HG03066 (cell line): ENCODE results near the gene TSPYL1.
"Not testable (repeated sequence)": the region's sequence is repeated elsewhere in the genome, so short reads cannot be mapped to it uniquely, and the experiment has no call there.

ENCODE experiments used
- ATAC-seq: cut with Tn5 transposase; IDR thresholded peaks from one replicate; pipeline ENCODE4 v1.9.1; 2021; ENCODE audit warnings: low read depth; ENCODE audit not compliant: unreplicated experiment

The TSPYL1 gene

GRCh38 chr6:116279232-116280160 is at the start of gene TSPYL1:
TSS of gene TSPYL1 (minus strand) at chr6:116279930. CDS start at chr6:116279830, 100 bp downstream.
- ATAC-seq: peak; percentile 95

GRCh38 chr6:116329156-116329555 is 49.4 kb upstream of the TSPYL1 start:
- no peak for ATAC-seq

GRCh38 chr6:116328528-116328903 is 48.8 kb upstream of the TSPYL1 start:
- no peak for ATAC-seq

GRCh38 chr6:116327803-116328527 is 48.2 kb upstream of the TSPYL1 start:
- no peak for ATAC-seq

- no peak for ATAC-seq
These were observed 47.3 kb upstream of the TSPYL1 start for GRCh38 chr6:116326996-116327395.

- ATAC-seq: no peak
These were observed 46.5 kb upstream of the TSPYL1 start for GRCh38 chr6:116326181-116326671.

GRCh38 chr6:116325634-116326132 is 46.0 kb upstream of the TSPYL1 start:
- not testable (repeated sequence) for ATAC-seq

GRCh38 chr6:116323863-116324262 is 44.1 kb upstream of the TSPYL1 start:
- ATAC-seq: no peak

GRCh38 chr6:116321933-116322332 is 42.2 kb upstream of the TSPYL1 start:
- ATAC-seq: not testable (repeated sequence)

GRCh38 chr6:116316772-116317467 is 37.2 kb upstream of the TSPYL1 start:
- ATAC-seq: no peak

GRCh38 chr6:116314878-116315277 is 35.1 kb upstream of the TSPYL1 start:
- no peak for ATAC-seq

- no peak for ATAC-seq
These were observed 34.5 kb upstream of the TSPYL1 start for GRCh38 chr6:116314218-116314617.

GRCh38 chr6:116313101-116313776 is 33.5 kb upstream of the TSPYL1 start:
- ATAC-seq: no peak

GRCh38 chr6:116309657-116310056 is 29.9 kb upstream of the TSPYL1 start:
- no peak for ATAC-seq

GRCh38 chr6:116309001-116309400 is 29.3 kb upstream of the TSPYL1 start:
- no peak for ATAC-seq

GRCh38 chr6:116307633-116308032 is 27.9 kb upstream of the TSPYL1 start:
- no peak for ATAC-seq

- no peak for ATAC-seq
These were observed 27.3 kb upstream of the TSPYL1 start for GRCh38 chr6:116307001-116307400.

GRCh38 chr6:116304538-116305097 is 24.9 kb upstream of the TSPYL1 start:
- no peak for ATAC-seq

GRCh38 chr6:116301104-116301503 is 21.4 kb upstream of the TSPYL1 start:
- ATAC-seq: no peak

- ATAC-seq: no peak
These were observed 20.8 kb upstream of the TSPYL1 start for GRCh38 chr6:116300566-116300965.
